Choroid plexus epithelial cell (primary cell): ENCODE results near the gene HOXC11.

Experiments used
- DNase-seq: peaks from one replicate; pipeline ENCODE4 v3.0.0-alpha.2; 2010; ENCODE audit warnings: low read depth
- H3K4me3 ChIP-seq: 2 replicates; pipeline ENCODE4 v1.5.1; 2011; ENCODE audit warnings: low read depth, mild to moderate bottlenecking, control low read depth, low read length, moderate library complexity
- CTCF ChIP-seq: conservative IDR thresholded peaks from 2 replicates; pipeline ENCODE4 v1.5.1; 2011; ENCODE audit warnings: low read depth, mild to moderate bottlenecking, control low read depth, inconsistent platforms, low read length, moderate library complexity

HOXC11 gene

GRCh38 chr12:54008260-54008552, 35.3 kb downstream of the HOXC11 start:
- no peak for TF ChIP-seq CTCF

GRCh38 chr12:54009171-54010052, 36.5 kb downstream of the HOXC11 start:
- TF ChIP-seq CTCF: no peak
- no peak overlapping the region for H3K4me3 ChIP-seq
- DNase-seq: no peak

More at GRCh38 chr12:54008260-54008552, 35.3 kb downstream of the HOXC11 start:
- no peak overlapping the region for H3K4me3 ChIP-seq
- no peak for DNase-seq

- DNase-seq: no peak
- no peak for TF ChIP-seq CTCF
- H3K4me3 ChIP-seq: no peak overlapping the region
Measured at GRCh38 chr12:54010053-54010971, 37.4 kb downstream of the HOXC11 start.

- no peak for TF ChIP-seq CTCF
- no peak overlapping the region for H3K4me3 ChIP-seq
- no peak for DNase-seq
Measured at GRCh38 chr12:54010972-54011664, 38.2 kb downstream of the HOXC11 start.

GRCh38 chr12:54011665-54012532, 39.0 kb downstream of the HOXC11 start:
- DNase-seq: no peak
- TF ChIP-seq CTCF: no peak
- H3K4me3 ChIP-seq: no peak overlapping the region
